Pulmonary artery endothelial cell (primary cell): ENCODE measurements around the gene TNFSF13B. TPM values are rescaled to one million over a fixed set of nuclear protein-coding genes. Genes with fewer than 3 reads are reported as not detected.

Source experiments
- DNase-seq: peaks from one replicate; pipeline ENCODE4 v3.0.0-alpha.2; 2011; ENCODE audit warnings: low read depth, low spot score
- total RNA-seq: library from RNA; depleted of rRNA; stranded (reverse); fragments of >200 nt; gene quantifications from 2 replicates; pipeline ENCODE4 v1.2.3, GENCODE V29; 2014

Gene TNFSF13B
- total RNA-seq, 1 donor from 2014 or later = 0.66 TPM

DNA sequence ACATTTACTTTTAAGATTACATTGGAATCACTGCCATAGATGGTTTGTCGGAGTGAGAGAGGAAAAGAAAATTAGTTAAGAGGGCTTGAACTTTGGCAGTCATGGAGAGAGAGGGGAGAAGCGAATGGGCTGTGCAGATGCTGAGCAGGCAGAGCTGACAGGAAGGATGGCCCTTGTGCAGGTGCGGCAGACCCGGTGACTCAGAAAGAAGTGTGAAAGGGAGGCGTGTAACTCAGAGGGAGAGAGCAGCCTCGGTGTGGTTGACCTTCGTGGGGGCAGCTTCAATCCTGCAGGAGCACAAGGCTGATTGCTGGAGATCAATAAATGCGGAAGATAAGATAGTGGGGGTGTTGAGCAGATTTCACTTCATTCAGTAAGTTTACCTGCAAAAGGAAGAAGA, 76.9 kb downstream of the TNFSF13B start:
- no peak for DNase-seq

DNA sequence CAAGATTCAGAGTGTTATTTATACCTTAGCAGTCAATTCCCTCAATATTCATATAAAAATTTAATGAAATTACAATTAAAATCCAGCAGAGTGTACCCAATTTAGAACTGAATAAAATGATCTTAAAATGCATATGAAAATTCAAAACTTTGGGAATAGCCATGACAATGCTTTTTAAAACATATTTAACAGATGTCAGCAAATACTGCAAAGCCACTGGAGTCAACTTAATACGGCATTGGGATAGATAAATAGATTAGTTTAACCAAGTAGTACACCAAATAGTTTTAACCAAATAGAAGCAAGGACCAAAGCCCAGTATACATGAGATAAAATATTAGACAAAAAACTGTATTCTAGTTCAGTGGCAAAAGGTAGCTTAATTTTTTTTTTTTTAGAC, 79.8 kb downstream of the TNFSF13B start:
- no peak for DNase-seq

DNA sequence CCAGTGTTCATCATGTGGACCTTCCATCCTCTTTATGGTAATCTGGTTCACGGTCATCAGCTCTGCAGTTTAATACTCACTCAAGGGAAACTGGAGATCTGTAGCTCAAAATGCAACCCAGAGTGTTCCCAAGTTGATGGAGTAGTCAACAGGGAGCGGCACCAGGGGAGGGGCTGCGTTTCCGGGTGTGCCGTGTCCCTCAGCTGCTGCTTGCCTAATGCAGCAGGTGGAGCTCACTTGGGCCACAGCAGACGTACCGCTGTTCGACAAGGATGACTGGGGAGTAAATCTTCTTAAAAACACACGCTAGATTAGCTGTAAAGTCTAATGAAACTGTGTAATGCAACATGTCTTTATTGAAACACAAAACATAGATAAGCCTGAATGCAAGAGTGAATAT, 81.1 kb downstream of the TNFSF13B start:
- no peak for DNase-seq

DNA sequence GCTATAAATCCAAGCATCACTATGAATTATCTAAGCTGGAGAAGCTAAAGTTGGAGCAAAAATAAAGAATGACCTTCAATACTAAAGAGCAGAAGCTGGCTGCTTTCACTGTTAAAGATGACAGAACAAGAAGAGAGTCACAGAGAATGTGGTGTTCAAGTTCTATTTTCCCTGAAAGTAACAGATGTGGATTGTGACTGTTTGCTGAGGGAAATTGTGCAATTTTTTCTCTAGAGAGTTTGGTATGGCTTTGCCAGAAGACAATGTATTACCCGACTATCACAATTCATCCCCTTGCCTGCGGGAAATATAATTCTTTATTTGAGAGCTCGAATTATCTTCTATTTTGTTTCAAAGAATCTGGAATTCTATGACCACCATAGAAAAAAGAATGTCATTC, 83.1 kb downstream of the TNFSF13B start:
- no peak for DNase-seq

DNA sequence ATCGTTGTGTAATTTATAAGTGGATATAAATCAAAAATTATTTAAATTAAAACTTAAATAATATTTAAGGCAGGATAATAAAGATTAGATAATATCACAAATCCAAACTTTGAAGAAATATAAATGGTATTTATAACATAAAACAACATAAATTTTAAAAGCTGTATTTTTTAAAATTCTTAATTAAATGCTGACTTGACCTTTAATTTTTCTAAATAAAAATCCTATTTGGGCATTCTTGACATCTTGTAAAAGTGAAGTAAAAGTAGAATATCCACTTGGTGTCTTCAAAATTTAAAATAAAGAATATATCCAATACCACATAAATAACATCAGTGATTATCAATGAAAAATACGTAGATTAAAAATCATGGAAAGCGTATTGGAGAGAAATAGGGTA, 87.7 kb downstream of the TNFSF13B start:
- DNase-seq = no peak

Other genes starting within 250 kb of the TNFSF13B start
- 13.1 and 15.7 TPM in 2 replicates for gene LIG4, start 54.2 kb upstream of the TNFSF13B start, total RNA-seq
- 8.0 TPM in 2 replicates for gene ABHD13, start 51.3 kb upstream of the TNFSF13B start, total RNA-seq